H1 (cell line): Measurements from ENCODE around the gene ZNF14. TPM values are rescaled to one million over a fixed set of nuclear protein-coding genes. Genes with fewer than 3 reads are reported as not detected.

Experiments
- CTCF ChIA-PET: fragments of 300-600 bp; sonication (Branson Sonifier 250); formaldehyde crosslinking; loops from one replicate; lab custom pipeline; 2021; ENCODE audit not compliant: partially characterized antibody; lab: Charles Lee
- POLR2A ChIA-PET: fragments of 300-600 bp; sonication (Branson Sonifier 250); formaldehyde crosslinking; loops from one replicate; lab custom pipeline; 2021; ENCODE audit warnings: inconsistent platforms; ENCODE audit not compliant: partially characterized antibody; lab: Charles Lee
- DNase-seq, 2 experiments: peaks; one replicate each; pipeline versions ENCODE4 v3.0.0 to v3.0.0-alpha.2; 2010 to 2022; ENCODE audit warnings: low spot score in 2 of 2, low read depth in 1 of 2, mixed read lengths in 1 of 2
- FAIRE-seq: peaks from 2 replicates; lab custom pipeline; 2011; peaks lifted over from hg19 to GRCh38; lab: Jason Lieb, UNC
- H2AFZ ChIP-seq: 2 replicates; pipeline ENCODE4 v1.8.1; 2012; ENCODE audit warnings: low read length, inconsistent platforms
- H2AK5ac ChIP-seq: 2 replicates; pipeline ENCODE4 v1.6.1; 2013; ENCODE audit warnings: low read depth, low read length
- H2BK120ac ChIP-seq: replicated peaks from 2 replicates; pipeline ENCODE3; 2013; ENCODE audit warnings: low read depth, low read length, inconsistent platforms
- H2BK12ac ChIP-seq: 2 replicates; pipeline ENCODE4 v1.6.1; 2013; ENCODE audit warnings: low read depth, low read length
- H2BK15ac ChIP-seq: 2 replicates; pipeline ENCODE4 v1.6.1; 2013; ENCODE audit warnings: low read length
- H2BK20ac ChIP-seq: 2 replicates; pipeline ENCODE4 v1.6.1; 2013; ENCODE audit warnings: low read length
- H2BK5ac ChIP-seq: 2 replicates; pipeline ENCODE4 v1.6.1; 2013; ENCODE audit warnings: low read depth, low read length
- H3K14ac ChIP-seq: 2 replicates; pipeline ENCODE4 v1.6.1; 2013; ENCODE audit warnings: inconsistent platforms; ENCODE audit not compliant: insufficient read length
- H3K18ac ChIP-seq: 2 replicates; pipeline ENCODE4 v1.6.1; 2013; ENCODE audit warnings: low read length; ENCODE audit errors: extremely low read depth
- H3K23ac ChIP-seq: 2 replicates; pipeline ENCODE4 v1.6.1; 2013; ENCODE audit warnings: inconsistent platforms; ENCODE audit not compliant: insufficient read length
- H3K23me2 ChIP-seq: 2 replicates; pipeline ENCODE4 v1.6.1; 2013; ENCODE audit warnings: low read depth, low read length
- H3K27ac ChIP-seq: 2 replicates; pipeline ENCODE4 v1.6.1; 2011; ENCODE audit warnings: low read depth, low read length, inconsistent platforms
- H3K27me3 ChIP-seq, 4 experiments: replicated peaks in 1 of 4; 1 replicate in 1 of 4; 2 replicates in 3 of 4; pipeline versions ENCODE4 v1.6.1 to v1.8.1; 2011 to 2013; ENCODE audit warnings: low read length in 3 of 4, mild to moderate bottlenecking in 3 of 4, inconsistent platforms in 2 of 4, mixed read lengths in 2 of 4, moderate library complexity in 1 of 4; ENCODE audit not compliant: control insufficient read depth in 3 of 4, insufficient read depth in 3 of 4; ENCODE audit errors: extremely low read depth in 1 of 4
- H3K36me3 ChIP-seq, 4 experiments: 2 replicates each; pipeline versions ENCODE4 v1.6.1 to v1.8.1; 2011 to 2013; ENCODE audit warnings: mild to moderate bottlenecking in 4 of 4, low read length in 3 of 4, moderate library complexity in 2 of 4, control low read depth in 1 of 4, inconsistent platforms in 1 of 4; ENCODE audit not compliant: insufficient read depth in 4 of 4, control insufficient read depth in 2 of 4
- H3K4ac ChIP-seq: replicated peaks from 2 replicates; pipeline ENCODE3; 2013; ENCODE audit warnings: low read length, low read depth, mixed read lengths, inconsistent platforms; ENCODE audit not compliant: insufficient read length
- H3K4me1 ChIP-seq, 4 experiments: replicated peaks in 1 of 4; 1 replicate in 1 of 4; 2 replicates in 3 of 4; pipeline versions ENCODE4 v1.6.1 to v1.8.1; 2011 to 2013; ENCODE audit warnings: low read length in 3 of 4, inconsistent platforms in 2 of 4, mixed read lengths in 1 of 4; ENCODE audit not compliant: insufficient read depth in 4 of 4, control insufficient read depth in 3 of 4
- H3K4me2 ChIP-seq, 2 experiments: 2 replicates each; pipeline versions ENCODE4 v1.6.1 to v1.8.1; 2011 to 2013; ENCODE audit warnings: low read depth in 2 of 2, low read length in 2 of 2, control low read depth in 1 of 2, inconsistent platforms in 1 of 2, mild to moderate bottlenecking in 1 of 2; ENCODE audit not compliant: insufficient read depth in 1 of 2
- H3K4me3 ChIP-seq, 4 experiments: fragments of 200-600, 300-600 bp in 1 of 4; sonication (generic), shearing (Covaris generic), sonication (Bioruptor Twin) in 1 of 4; 2 replicates each; pipeline versions ENCODE4 v1.5.1 to v1.8.1; 2011 to 2016; ENCODE audit warnings: low read length in 4 of 4, low read depth in 3 of 4, control low read depth in 2 of 4, inconsistent platforms in 2 of 4, mild to moderate bottlenecking in 2 of 4, mixed read lengths in 1 of 4, moderate library complexity in 1 of 4; ENCODE audit not compliant: insufficient read depth in 2 of 4; ENCODE audit errors: extremely low read depth in 1 of 4
- H3K56ac ChIP-seq: replicated peaks from 2 replicates; pipeline ENCODE3; 2013; ENCODE audit warnings: low read depth, mild to moderate bottlenecking, mixed read lengths, low read length, inconsistent platforms; ENCODE audit not compliant: insufficient read length
- H3K79me1 ChIP-seq: 2 replicates; pipeline ENCODE4 v1.6.1; 2013; ENCODE audit warnings: low read depth, low read length, control low read depth
- H3K79me2 ChIP-seq, 2 experiments: 2 replicates each; pipeline versions ENCODE4 v1.6.1 to v1.8.1; 2012 to 2013; ENCODE audit warnings: low read length in 2 of 2, mild to moderate bottlenecking in 2 of 2, inconsistent platforms in 1 of 2; ENCODE audit not compliant: insufficient read depth in 2 of 2, control insufficient read depth in 1 of 2
- H3K9ac ChIP-seq, 4 experiments: replicated peaks in 1 of 4; 1 replicate in 1 of 4; 2 replicates in 3 of 4; pipeline versions ENCODE4 v1.6.1 to v1.8.1; 2011 to 2013; ENCODE audit warnings: low read depth in 3 of 4, low read length in 3 of 4, control low read depth in 2 of 4, mild to moderate bottlenecking in 2 of 4, moderate library complexity in 2 of 4, inconsistent platforms in 1 of 4; ENCODE audit errors: extremely low read depth in 1 of 4
- H3K9me3 ChIP-seq, 2 experiments: 2 replicates each; pipeline versions ENCODE4 v1.6.1 to v1.8.1; 2012 to 2013; ENCODE audit warnings: mild to moderate bottlenecking in 2 of 2, moderate library complexity in 2 of 2, control low read depth in 1 of 2, inconsistent platforms in 1 of 2, low read depth in 1 of 2, low read length in 1 of 2, mixed read lengths in 1 of 2; ENCODE audit not compliant: insufficient read depth in 2 of 2
- H4K20me1 ChIP-seq, 2 experiments: replicated peaks in 1 of 2; 2 replicates each; pipeline versions ENCODE3 to v1.8.1; 2011 to 2013; ENCODE audit warnings: inconsistent platforms in 2 of 2, low read length in 2 of 2, mild to moderate bottlenecking in 1 of 2; ENCODE audit not compliant: insufficient read depth in 2 of 2, control insufficient read depth in 1 of 2
- H4K5ac ChIP-seq: 2 replicates; pipeline ENCODE4 v1.6.1; 2013; ENCODE audit warnings: low read length, low read depth, mixed read lengths, inconsistent platforms; ENCODE audit not compliant: insufficient read length
- H4K8ac ChIP-seq: 2 replicates; pipeline ENCODE4 v1.8.0; 2013; ENCODE audit warnings: mild to moderate bottlenecking, moderate library complexity, low read length, inconsistent platforms; ENCODE audit not compliant: insufficient read depth; ENCODE audit errors: extremely low read depth
- H4K91ac ChIP-seq: replicated peaks from 2 replicates; pipeline ENCODE3; 2013; ENCODE audit warnings: low read length, mixed read lengths, inconsistent platforms; ENCODE audit not compliant: insufficient read length
- MAFK ChIP-seq: IDR thresholded peaks from 2 replicates; pipeline ENCODE4 v1.6.1; 2012; ENCODE audit warnings: low read depth, mild to moderate bottlenecking, improper control_type of control experiment, low read length
- POLR2A ChIP-seq, 2 experiments: IDR thresholded peaks; 1 replicate in 1 of 2; 2 replicates in 1 of 2; pipeline ENCODE4 v1.6.1; 2011; ENCODE audit warnings: low read depth in 2 of 2, low read length in 2 of 2, mild to moderate bottlenecking in 2 of 2; ENCODE audit errors: control extremely low read depth in 1 of 2
- TAF7 ChIP-seq: optimal IDR thresholded peaks from 2 replicates; pipeline ENCODE3; 2011; ENCODE audit warnings: low read depth, mild to moderate bottlenecking, inconsistent platforms, low read length, moderate library complexity, borderline replicate concordance
- WGBS, 2 experiments: shearing (Covaris generic) in 1 of 2; methylation state at CpG; one replicate each; pipeline versions ENCODE4 v1.1.6 to v1.1.7; 2013 to 2015; ENCODE audit warnings: low lambda C conversion rate in 2 of 2, mixed read lengths in 2 of 2, inconsistent platforms in 1 of 2, low coverage in 1 of 2, missing lambda C conversion rate in 1 of 2; ENCODE audit not compliant: insufficient replicate concordance in 2 of 2, insufficient coverage in 1 of 2, insufficient read length in 1 of 2; ENCODE audit errors: extremely low coverage in 1 of 2, missing lambda C conversion rate in 1 of 2; 5-methylcytosine and 5-hydroxymethylcytosine counted together
- polyA plus RNA-seq, 7 experiments: library from polyadenylated mRNA; depleted of rRNA in 3 of 7; stranded (reverse) in 5 of 7; unstranded in 2 of 7; fragments of >200 nt in 5 of 7; fragments of 200-250 nt in 2 of 7; gene quantifications; 1 replicate in 5 of 7; 2 replicates in 1 of 7; 4 replicates in 1 of 7; pipeline versions ENCODE4 v1.2.1 to v1.2.3, GENCODE V29; 2011 to 2013; ENCODE audit warnings: missing spikeins in 2 of 7, mixed read lengths in 2 of 7
- total RNA-seq: library from RNA; stranded (reverse); fragmentation: NEBNext Ultra II Directional; extraction: Animal tissue kit (Norgen Biotek cat#: 25700); gene quantifications from 2 replicates; pipeline ENCODE4 v1.2.1, GENCODE V29; 2021

The ZNF14 gene
- total and polyA plus RNA-seq, 2 of the 8 experiments (the other 6 are each of a cell fraction or from before 2014, with no cell fraction given) = 1.00 to 7.4 TPM

DNA sequence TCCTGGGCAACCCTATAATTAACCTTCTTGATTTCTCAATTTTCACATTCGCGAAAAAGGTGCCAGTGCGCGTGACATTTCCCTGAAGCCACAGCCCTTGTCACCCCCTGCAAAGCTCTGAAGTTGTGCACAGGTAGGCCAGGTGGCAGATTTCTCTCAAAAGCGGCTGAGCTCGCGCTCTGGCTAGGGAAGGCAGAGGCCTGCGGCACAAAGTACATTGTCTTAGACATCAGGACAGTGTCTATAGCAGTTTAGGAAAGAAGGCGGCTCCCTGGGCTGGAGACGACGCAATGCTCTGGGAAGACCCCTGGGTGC lies 42.9 kb upstream of the ZNF14 start:
- H2BK15ac ChIP-seq = no peak overlapping the region
- FAIRE-seq (no peak), DNase-seq (no peak)
- H2BK20ac ChIP-seq = no peak overlapping the region
- H3K18ac ChIP-seq = no peak overlapping the region
- H3K4me2 ChIP-seq = peak overlapping the region; percentile 85 to 94
- H4K91ac ChIP-seq = no peak overlapping the region
- H4K20me1 ChIP-seq = no peaks in the 10 kb centered on the region
- H4K8ac ChIP-seq = no peak overlapping the region
- peaks cover 0 to 7% (median 0%) of the 10 kb centered on the region in 4 experiments; a peak in 2 of 7 replicates for H3K4me1 ChIP-seq
- H3K9me3 ChIP-seq = no peaks in the 10 kb centered on the region
- 17% methylated on average over 11 of the region's 11 CpGs; no CpG with 5 or more reads in 1 of the 2 experiments for WGBS, 2 experiments
- H4K5ac ChIP-seq = peak overlapping the region; percentile 11
- H3K4ac ChIP-seq = no peak overlapping the region
- peaks cover 0 to 12% of the 10 kb centered on the region in 2 experiments; a peak in 2 of 4 replicates for H3K79me2 ChIP-seq
- H3K23ac ChIP-seq = no peak overlapping the region
- no peaks in the 10 kb centered on the region for H3K36me3 ChIP-seq
- no peak overlapping the region for H2AK5ac ChIP-seq
- H2AFZ ChIP-seq = no peak overlapping the region
- H3K27ac ChIP-seq = peak overlapping the region; percentile 53; the same call in 1 of the 2 replicates
- no peak overlapping the region for H2BK120ac ChIP-seq
- H3K79me1 ChIP-seq = no peaks in the 10 kb centered on the region; the same call in none of the 2 replicates
- POLR2A ChIA-PET = interaction anchor here (0.9 to 4.5 kb wide), 12 partner anchors 11 to 181 kb away, joined by 3 to 36 read pairs (median 5); partner anchors contain the start of genes ZNF101, ZNF253 and ZNF93
- H2BK5ac ChIP-seq = no peak overlapping the region
- H3K23me2 ChIP-seq = peaks cover 9% of the 10 kb centered on the region
- H3K56ac ChIP-seq = no peak overlapping the region
- no peak overlapping the region for H2BK12ac ChIP-seq
- no peak overlapping the region for H3K14ac ChIP-seq
- no peaks in the 10 kb centered on the region for H3K27me3 ChIP-seq
- H3K9ac ChIP-seq = peak overlapping the region in 3 of 4 experiments; percentile 62 to 69 (median 65); a peak in 6 of 7 replicates
- peak overlapping the region; percentile 79 to 94 (median 90) for H3K4me3 ChIP-seq
- TF ChIP-seq TAF7 (no peak), POLR2A (IDR thresholded peaks at IDR 0.05; ENCODE audit: control extremely low read depth in 1 of 2, low read depth in 2 of 2, low read length in 2 of 2) (peak in 1 of 2 experiments; percentile 13; a peak in 1 of 3 replicates), MAFK (no peak)
- TF ChIP-seq, all 59 proteins: peak for 1
- CTCF ChIA-PET = no interaction called here
